ENCODE measurements around the gene GLO1.
A peak's percentile ranks its signal among the peaks of the same experiment; 100 is the strongest.

The GLO1 gene

GRCh38 chr6:38702558-38703397, at the start of gene GLO1:
TSS of gene GLO1 (minus strand) at chr6:38703145. CDS start at chr6:38703054, 91 bp downstream.
- TF ChIP-seq CTCF (IDR thresholded peaks at IDR 0.05): no peak
- TF ChIP-seq ZFX (IDR thresholded peaks at IDR 0.05; ENCODE audit: borderline replicate concordance): no peak
- H3K27ac ChIP-seq: peak within 1 kb of the TSS; percentile 84

- H3K27ac ChIP-seq: no peak overlapping the region
- no peak for TF ChIP-seq CTCF (IDR thresholded peaks at IDR 0.05)
- no peak for TF ChIP-seq ZFX (IDR thresholded peaks at IDR 0.05; ENCODE audit: borderline replicate concordance)
Observed at GRCh38 chr6:38750968-38751615, 48.1 kb upstream of the GLO1 start.

GRCh38 chr6:38749473-38749872, 46.5 kb upstream of the GLO1 start:
- H3K27ac ChIP-seq: no peak overlapping the region
- no peak for TF ChIP-seq ZFX (IDR thresholded peaks at IDR 0.05; ENCODE audit: borderline replicate concordance)
- TF ChIP-seq CTCF (IDR thresholded peaks at IDR 0.05): no peak

- H3K27ac ChIP-seq: no peak overlapping the region
- no peak for TF ChIP-seq ZFX (IDR thresholded peaks at IDR 0.05; ENCODE audit: borderline replicate concordance)
- peak; percentile 34 for TF ChIP-seq CTCF (IDR thresholded peaks at IDR 0.05)
Observed at GRCh38 chr6:38739532-38739931, 36.6 kb upstream of the GLO1 start.

GRCh38 chr6:38738261-38738660, 35.3 kb upstream of the GLO1 start:
- no peak overlapping the region for H3K27ac ChIP-seq
- TF ChIP-seq CTCF (IDR thresholded peaks at IDR 0.05): no peak
- TF ChIP-seq ZFX (IDR thresholded peaks at IDR 0.05; ENCODE audit: borderline replicate concordance): no peak

DNA sequence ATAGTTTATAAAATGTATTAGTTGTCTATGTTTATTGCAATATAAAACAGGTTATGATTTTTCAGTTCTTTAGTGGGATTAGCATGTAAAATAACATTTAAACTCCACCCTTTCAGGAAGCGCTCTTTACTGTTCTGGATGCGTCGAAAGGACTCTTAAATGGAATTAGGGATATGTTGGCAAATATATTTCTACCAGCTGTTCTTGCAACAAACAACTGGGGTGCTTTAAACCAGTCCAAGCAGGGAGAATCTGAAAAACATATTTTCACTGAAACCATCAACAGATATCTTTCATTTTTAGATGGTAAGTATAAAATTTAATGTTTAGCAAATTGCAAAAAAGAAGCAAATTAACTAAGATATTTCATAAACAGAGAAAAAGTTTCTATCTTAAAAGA, 34.0 kb upstream of the GLO1 start:
- TF ChIP-seq ZFX (IDR thresholded peaks at IDR 0.05; ENCODE audit: borderline replicate concordance) (no peak), CTCF (IDR thresholded peaks at IDR 0.05) (no peak)
- H3K27ac ChIP-seq: no peak overlapping the region
